ENCODE results near the gene MAFG. TPM values are rescaled to one million over a fixed set of nuclear protein-coding genes. Genes with fewer than 3 reads are reported as not detected.
A peak's percentile ranks its signal among the peaks of the same experiment; 100 is the strongest.

Gene MAFG
- total RNA-seq = 10 to 100 TPM; 17.1 to 21.1 (median 19.0) TPM

- H3K4me1 ChIP-seq = peaks cover 61% of the 10 kb centered on the region
- WGBS = under 1% methylated on average over 43 of the region's 98 CpGs
- no peaks in the 10 kb centered on the region for H3K9me3 ChIP-seq
- H3K27ac ChIP-seq = peak within 1 kb of the TSS; percentile 92
- peak in 1 of 2 donors; percentile 58 for TF ChIP-seq POLR2A (IDR thresholded peaks at IDR 0.05)
- no peak for TF ChIP-seq CTCF (IDR thresholded peaks at IDR 0.05)
- no peak for TF ChIP-seq EP300 (IDR thresholded peaks at IDR 0.05)
- peak in 1 of 3 donors; percentile 30 for TF ChIP-seq POLR2AphosphoS5 (IDR thresholded peaks at IDR 0.05)
- DNase-seq (ENCODE audit: low spot score in 2 of 2) = peak; percentile 93 to 96
- H3K27me3 ChIP-seq = no peaks in the 10 kb centered on the region
- H3K36me3 ChIP-seq = no peaks in the 10 kb centered on the region
- H3K4me3 ChIP-seq = peak within 1 kb of the TSS; percentile 87
Observed at GRCh38 chr17:81927653-81928543, at the start of gene MAFG. TSS of gene MAFG (minus strand) at chr17:81927735. CDS start at chr17:81923185, 4,550 bp downstream.

GRCh38 chr17:81976332-81977210, 49.0 kb upstream of the MAFG start:
- Histone ChIP-seq H3K27ac (peak overlapping the region; percentile 93), H3K4me3 (peak overlapping the region; percentile 79), H3K4me1 (peaks cover 20% of the 10 kb centered on the region), H3K27me3 (no peaks in the 10 kb centered on the region), H3K9me3 (no peaks in the 10 kb centered on the region), H3K36me3 (peaks cover 9% of the 10 kb centered on the region)
- no peak for DNase-seq (ENCODE audit: low spot score in 2 of 2)
- 27% methylated on average over 10 of the region's 30 CpGs for WGBS
- TF ChIP-seq POLR2AphosphoS5 (IDR thresholded peaks at IDR 0.05) (no peak), EP300 (IDR thresholded peaks at IDR 0.05) (no peak), CTCF (IDR thresholded peaks at IDR 0.05) (no peak), POLR2A (IDR thresholded peaks at IDR 0.05) (no peak)

GRCh38 chr17:81973432-81973831, 45.9 kb upstream of the MAFG start:
- H3K27me3 ChIP-seq = no peaks in the 10 kb centered on the region
- H3K4me1 ChIP-seq = peaks cover 21% of the 10 kb centered on the region
- H3K9me3 ChIP-seq = no peaks in the 10 kb centered on the region

GRCh38 chr17:81968850-81969812, 41.6 kb upstream of the MAFG start:
- no peak overlapping the region for H3K27ac ChIP-seq
- H3K9me3 ChIP-seq = no peaks in the 10 kb centered on the region
- peaks cover 6% of the 10 kb centered on the region for H3K27me3 ChIP-seq
- no peaks in the 10 kb centered on the region for H3K36me3 ChIP-seq
- H3K4me3 ChIP-seq = no peak overlapping the region
- no peak for TF ChIP-seq CTCF (IDR thresholded peaks at IDR 0.05)
- TF ChIP-seq POLR2AphosphoS5 (IDR thresholded peaks at IDR 0.05) = no peak
- no peak for TF ChIP-seq POLR2A (IDR thresholded peaks at IDR 0.05)
- TF ChIP-seq EP300 (IDR thresholded peaks at IDR 0.05) = no peak
- peaks cover 29% of the 10 kb centered on the region for H3K4me1 ChIP-seq
- DNase-seq (ENCODE audit: low spot score in 2 of 2) = no peak
- 85% methylated on average over 12 of the region's 12 CpGs for WGBS

More at GRCh38 chr17:81973432-81973831, 45.9 kb upstream of the MAFG start:
- no peak overlapping the region for H3K4me3 ChIP-seq
- no peaks in the 10 kb centered on the region for H3K36me3 ChIP-seq
- TF ChIP-seq CTCF (IDR thresholded peaks at IDR 0.05) (no peak), POLR2AphosphoS5 (IDR thresholded peaks at IDR 0.05) (no peak), POLR2A (IDR thresholded peaks at IDR 0.05) (no peak), EP300 (IDR thresholded peaks at IDR 0.05) (no peak)
- DNase-seq (ENCODE audit: low spot score in 2 of 2) = no peak
- no peak overlapping the region for H3K27ac ChIP-seq

All from suprapubic skin (tissue), 4 donors.